K562 (cell line): ENCODE measurements around the gene MEIS1. TPM values are rescaled to one million over a fixed set of nuclear protein-coding genes. Genes with fewer than 3 reads are reported as not detected.

Experiments
- ATAC-seq: fragments of 200-7000 bp; cut with Tn5 transposase; 3 replicates; pipeline ENCODE4 v1.9.1; 2020; ENCODE audit warnings: moderate library complexity
- BruUV-seq: library from RNA; stranded (reverse); fragments of 400-500 nt; replicated peaks from 2 replicates; lab custom pipeline; 2021; lab: Mats Ljungman, UMichigan
- CTCF ChIA-PET: fragments of 300-600 bp; formaldehyde crosslinking; extraction: SDS; loops from one replicate; lab custom pipeline; 2021; ENCODE audit warnings: low intra/inter-chr PET ratio; lab: Yijun Ruan, JAX
- POLR2A ChIA-PET: fragments of 300-600, 350-650 bp; sonication (Branson Sonifier 250); formaldehyde crosslinking; extraction: SDS; loops from one replicate; lab custom pipeline; 2021; ENCODE audit warnings: antibody characterized with exemption, inconsistent platforms; lab: Yijun Ruan, JAX
- DNase-seq, 4 experiments: peaks; one replicate each; pipeline versions ENCODE4 v3.0.0 to v3.0.0-alpha.2; 2011 to 2018; ENCODE audit warnings: low spot score in 3 of 4, mixed read lengths in 3 of 4; ENCODE audit errors: extremely low read depth in 1 of 4
- FAIRE-seq: peaks from 2 replicates; lab custom pipeline; 2011; peaks lifted over from hg19 to GRCh38; lab: Jason Lieb, UNC
- H2AFZ ChIP-seq: 2 replicates; pipeline ENCODE4 v1.6.0; 2011; ENCODE audit warnings: low read depth, low read length, control low read depth, inconsistent platforms
- H3K27ac ChIP-seq: fragments of 200-600 bp; 3 replicates; pipeline ENCODE4 v1.8.0; 2011; ENCODE audit warnings: low read depth, mild to moderate bottlenecking, control low read depth, inconsistent platforms, low read length, moderate library complexity, mixed read lengths; ENCODE audit errors: extremely low read depth
- H3K27me3 ChIP-seq, 2 experiments: fragments of 300-600 bp in 1 of 2; 2 replicates in 1 of 2; 3 replicates in 1 of 2; pipeline versions ENCODE4 v1.6.0 to v1.8.0; 2011; ENCODE audit warnings: inconsistent platforms in 2 of 2, low read length in 2 of 2, mild to moderate bottlenecking in 1 of 2, mixed read lengths in 1 of 2, moderate library complexity in 1 of 2; ENCODE audit not compliant: control insufficient read depth in 2 of 2, insufficient read depth in 2 of 2
- H3K36me3 ChIP-seq: fragments of 300-600 bp; 3 replicates; pipeline ENCODE4 v1.8.0; 2011; ENCODE audit warnings: mild to moderate bottlenecking, low read length, inconsistent platforms; ENCODE audit not compliant: control insufficient read depth, insufficient read depth
- H3K4me1 ChIP-seq, 2 experiments: fragments of 200-600 bp in 1 of 2; replicated peaks in 1 of 2; 2 replicates in 1 of 2; 3 replicates in 1 of 2; pipeline versions ENCODE4 v1.5.1 to v1.8.0; 2011; ENCODE audit warnings: inconsistent platforms in 2 of 2, low read length in 2 of 2, mild to moderate bottlenecking in 1 of 2, mixed read lengths in 1 of 2, moderate library complexity in 1 of 2; ENCODE audit not compliant: control insufficient read depth in 2 of 2, insufficient read depth in 2 of 2
- H3K4me2 ChIP-seq: 2 replicates; pipeline ENCODE4 v1.6.1; 2011; ENCODE audit warnings: low read length, control low read depth, inconsistent platforms, mixed read lengths; ENCODE audit not compliant: insufficient read depth
- H3K4me3 ChIP-seq: fragments of 200-600 bp; sonication (generic), shearing (Covaris generic); 2 replicates; pipeline ENCODE4 v1.5.1; 2016; ENCODE audit warnings: control low read depth, inconsistent platforms
- H3K79me2 ChIP-seq: fragments of 200-600 bp; 3 replicates; pipeline ENCODE4 v1.8.0; 2011; ENCODE audit warnings: low read length, inconsistent platforms; ENCODE audit not compliant: control insufficient read depth, insufficient read depth
- H3K9ac ChIP-seq, 2 experiments: 2 replicates each; pipeline versions ENCODE4 v1.6.0 to v1.6.1; 2011; ENCODE audit warnings: low read depth in 2 of 2, low read length in 2 of 2, control low read depth in 1 of 2, inconsistent platforms in 1 of 2, mild to moderate bottlenecking in 1 of 2, mixed read lengths in 1 of 2; ENCODE audit not compliant: insufficient read depth in 1 of 2
- H3K9me1 ChIP-seq: one replicate; pipeline ENCODE4 v1.6.0; 2011; ENCODE audit warnings: inconsistent platforms, mild to moderate bottlenecking, low read length, moderate library complexity; ENCODE audit not compliant: control insufficient read depth, insufficient read depth
- H3K9me3 ChIP-seq: replicated peaks from 2 replicates; pipeline ENCODE4 v1.5.1; 2011; ENCODE audit warnings: low read depth, low read length, inconsistent platforms; ENCODE audit not compliant: control insufficient read depth, insufficient read depth
- H4K20me1 ChIP-seq: replicated peaks from 2 replicates; pipeline ENCODE4 v1.6.1; 2011; ENCODE audit warnings: low read length, inconsistent platforms, mixed read lengths; ENCODE audit not compliant: control insufficient read depth, insufficient read depth
- FOXJ2 ChIP-seq: fragments of 200-800 bp; sonication (Bioruptor generic); IDR thresholded peaks from 2 replicates; pipeline ENCODE4 v1.6.1; 2016; ENCODE audit warnings: missing genetic modification characterization, missing compliant biosample characterization
- FUS ChIP-seq: fragments of 200-400 bp; formaldehyde crosslinking; optimal IDR thresholded peaks from 2 replicates; pipeline ENCODE3; 2017; ENCODE audit warnings: low read depth, low read length
- NCOA6 ChIP-seq: fragments of 450-650 bp; IDR thresholded peaks from 2 replicates; pipeline ENCODE4 v1.6.1; 2017; ENCODE audit warnings: mild to moderate bottlenecking
- NR0B1 ChIP-seq: fragments of 450-650 bp; IDR thresholded peaks from one replicate; pipeline ENCODE4 v1.6.1; 2018; ENCODE audit warnings: mild to moderate bottlenecking, moderate library complexity; ENCODE audit not compliant: partially characterized antibody
- OTX1 ChIP-seq: fragments of 450-650 bp; formaldehyde crosslinking; IDR thresholded peaks from 2 replicates; pipeline ENCODE4 v1.4.0; 2022; ENCODE audit warnings: mild to moderate bottlenecking
- PURB ChIP-seq: sonication (generic); formaldehyde crosslinking; IDR thresholded peaks from 2 replicates; pipeline ENCODE4 v1.9.0; 2021; ENCODE audit warnings: low read depth, mild to moderate bottlenecking, missing genetic modification reagents
- RFX1 ChIP-seq: fragments of 450-650 bp; IDR thresholded peaks from 2 replicates; pipeline ENCODE4 v1.6.1; 2016; ENCODE audit warnings: mild to moderate bottlenecking, moderate library complexity
- RNF219 ChIP-seq: fragments of 250-450 bp; sonication (Bioruptor Pico); IDR thresholded peaks from 2 replicates; pipeline ENCODE4 v1.5.0; 2022; ENCODE audit warnings: mild to moderate bottlenecking
- STAG1 ChIP-seq: sonication (generic); formaldehyde crosslinking; IDR thresholded peaks from 2 replicates; pipeline ENCODE4 v1.5.0; 2020; ENCODE audit warnings: missing genetic modification reagents, borderline replicate concordance
- SUPT5H ChIP-seq: fragments of 450-650 bp; IDR thresholded peaks from 2 replicates; pipeline ENCODE4 v1.6.1; 2016
- TOE1 ChIP-seq, 2 experiments: fragments of 450-650 bp in 1 of 2; sonication (generic) in 1 of 2; formaldehyde crosslinking in 1 of 2; IDR thresholded peaks; 2 replicates each; pipeline versions ENCODE4 v1.7.1 to v1.8.0; 2016 to 2022; ENCODE audit warnings: borderline replicate concordance in 2 of 2, mild to moderate bottlenecking in 2 of 2, antibody characterized with exemption in 1 of 2, inconsistent platforms in 1 of 2, low read depth in 1 of 2, missing genetic modification reagents in 1 of 2, moderate library complexity in 1 of 2
- ZC3H11A ChIP-seq: IDR thresholded peaks from 2 replicates; pipeline ENCODE4 v1.6.1; 2012; ENCODE audit warnings: low read depth, low read length, improper control_type of control experiment
- ZNF23 ChIP-seq: fragments of 250-450 bp; sonication (Bioruptor Pico); IDR thresholded peaks from 2 replicates; pipeline ENCODE4 v1.4.0; 2020; ENCODE audit warnings: mild to moderate bottlenecking
- ZNF740 ChIP-seq, 3 experiments: fragments of 200-800 bp in 1 of 3; sonication (Bioruptor generic) in 1 of 3; sonication (generic) in 1 of 3; formaldehyde crosslinking in 1 of 3; IDR thresholded peaks; 2 replicates each; pipeline versions ENCODE4 v1.6.1 to v1.8.0; 2016 to 2022; ENCODE audit warnings: mild to moderate bottlenecking in 2 of 3, missing compliant biosample characterization in 2 of 3, missing genetic modification characterization in 2 of 3, missing genetic modification reagents in 1 of 3
- ZNF778 ChIP-seq: fragments of 450-650 bp; formaldehyde crosslinking; IDR thresholded peaks from 2 replicates; pipeline ENCODE4 v1.4.0; 2020; ENCODE audit warnings: mild to moderate bottlenecking, moderate library complexity
- ZNF780A ChIP-seq: fragments of 250-450 bp; sonication (Bioruptor Pico); IDR thresholded peaks from 2 replicates; pipeline ENCODE4 v1.5.0; 2021; ENCODE audit warnings: mild to moderate bottlenecking
- WGBS: fragments of 100-300 bp; shearing (Covaris generic); methylation state at CpG from one replicate; pipeline ENCODE4 v1.1.6; 2016; ENCODE audit warnings: low coverage, mixed read lengths; ENCODE audit not compliant: insufficient coverage; ENCODE audit errors: missing lambda C conversion rate; 5-methylcytosine and 5-hydroxymethylcytosine counted together
- in situ Hi-C: fragments of 300-500 bp; cut with MboI; formaldehyde crosslinking; loops from 4 replicates; pipeline ENCODE4 v1.15.0; 2018; ENCODE audit warnings: inconsistent platforms, mixed read lengths
- intact Hi-C: fragments of 100-400 bp; cut with micrococcal nuclease; formaldehyde crosslinking; loops from 2 replicates; pipeline ENCODE4 v1.14.2; 2022
- polyA plus RNA-seq, 8 experiments: library from polyadenylated mRNA; depleted of rRNA in 4 of 8; stranded (reverse) in 5 of 8; unstranded in 3 of 8; fragments of >200 nt; fragmentation: Nextera tagmentation in 2 of 8; fragmentation: Illumina TruSeq in 1 of 8; extraction: Ambion mirVana in 2 of 8; extraction: Trizol in 1 of 8; gene quantifications; 2 replicates each; pipeline versions ENCODE4 v1.2.1 to v1.2.3, GENCODE V29; 2011 to 2014; ENCODE audit warnings: inconsistent platforms in 1 of 8, missing spikeins in 1 of 8
- total RNA-seq, 7 experiments: library from RNA; depleted of rRNA in 6 of 7; stranded (reverse); fragments of >200 nt in 6 of 7; fragmentation: Illumina TruSeq in 2 of 7; extraction: Trizol in 2 of 7; gene quantifications; 2 replicates each; pipeline versions ENCODE4 v1.2.1 to v1.2.3, GENCODE V29; 2011 to 2021; ENCODE audit warnings: low replicate concordance in 1 of 7

MEIS1 gene
- total and polyA plus RNA-seq, 9 of the 15 experiments (the other 6 are each of a cell fraction or from before 2014, with no cell fraction given) = 2.3 to 9.0 (median 5.9) TPM

- 7% methylated on average over 1 of the region's 1 CpG for WGBS
- FAIRE-seq (no peak), ATAC-seq (no peak), DNase-seq (no peak)
- CTCF ChIA-PET = no interaction called here
- intact Hi-C loops = no loop called here
- no peaks in the 10 kb centered on the region for H3K9me3 ChIP-seq
- H3K9me1 ChIP-seq = no peaks in the 10 kb centered on the region
- H3K4me1 ChIP-seq = no peaks in the 10 kb centered on the region
- H3K4me3 ChIP-seq = no peak overlapping the region
- no peaks in the 10 kb centered on the region for H3K36me3 ChIP-seq
- no peaks in the 10 kb centered on the region for H3K79me2 ChIP-seq
- no peaks in the 10 kb centered on the region for H4K20me1 ChIP-seq
- H2AFZ ChIP-seq = no peak overlapping the region
- POLR2A ChIA-PET = interaction anchor here (0.6 to 1.3 kb wide), 2 partner anchors 9 to 15 kb away, joined by 3 to 4 read pairs; no protein-coding TSS in a partner anchor
- H3K9ac ChIP-seq = no peak overlapping the region
- H3K27ac ChIP-seq = no peak overlapping the region
- TF ChIP-seq OTX1 (no peak), ZNF23 (CRISPR knock-in tag) (no peak), FUS (no peak), FOXJ2 (tag) (no peak), ZNF780A (CRISPR knock-in tag) (no peak), ZNF778 (CRISPR knock-in tag) (no peak), SUPT5H (no peak), ZC3H11A (no peak), STAG1 (CRISPR knock-in tag) (no peak), RNF219 (no peak), NCOA6 (no peak), ZNF740 (CRISPR knock-in tag; IDR thresholded peaks at IDR 0.05) (no peak), ZNF740 (tag; IDR thresholded peaks at IDR 0.05) (no peak), NR0B1 (no peak), PURB (CRISPR knock-in tag) (no peak), RFX1 (no peak), TOE1 (IDR thresholded peaks at IDR 0.05; ENCODE audit: borderline replicate concordance) (no peak), TOE1 (CRISPR knock-in tag; IDR thresholded peaks at IDR 0.05; ENCODE audit: borderline replicate concordance, low read depth) (no peak)
- no peak overlapping the region for H3K4me2 ChIP-seq
- no peaks in the 10 kb centered on the region for H3K27me3 ChIP-seq
- no TSS peak for BruUV-seq
- in situ Hi-C loops = no loop called here
Observed at GRCh38 chr2:66538291-66538690, 103.4 kb downstream of the MEIS1 start.
